ENCODE results near the gene COPS7B. TPM values are rescaled to one million over a fixed set of nuclear protein-coding genes. Genes with fewer than 3 reads are reported as not detected.

Gene COPS7B
- total and polyA plus RNA-seq, 2 experiments from 2014 or later: 15.9 to 30.8 TPM

GRCh38 chr2:231853105-231853504, 66.9 kb downstream of the COPS7B start:
- H2AFZ ChIP-seq: no peak overlapping the region
- no peak overlapping the region for H3K4me2 ChIP-seq
- TF ChIP-seq EZH2 (IDR thresholded peaks at IDR 0.05; ENCODE audit: borderline replicate concordance) (no peak), EZH2phosphoT487 (IDR thresholded peaks at IDR 0.05; ENCODE audit: low read depth, severe bottlenecking, unreplicated experiment) (no peak), CTCF (IDR thresholded peaks at IDR 0.05; ENCODE audit: poor library complexity) (no peak)
- H3K27me3 ChIP-seq: no peaks in the 10 kb centered on the region
- H3K27ac ChIP-seq: no peak overlapping the region
- H4K20me1 ChIP-seq (ENCODE audit: insufficient read depth, poor library complexity, severe bottlenecking): no peaks in the 10 kb centered on the region
- H3K4me3 ChIP-seq: no peak overlapping the region
- WGBS (ENCODE audit: low lambda C conversion rate, missing lambda C conversion rate): 90% methylated on average over 10 of the region's 10 CpGs
- DNase-seq (ENCODE audit: low spot score): no peak
- H3K79me2 ChIP-seq: no peaks in the 10 kb centered on the region
- H3K4me1 ChIP-seq (ENCODE audit: insufficient read depth): no peaks in the 10 kb centered on the region
- H3K36me3 ChIP-seq (replicated peaks; ENCODE audit: insufficient read depth, low read depth): no peaks in the 10 kb centered on the region
- no peaks in the 10 kb centered on the region for H3K9me3 ChIP-seq (ENCODE audit: low read depth)
- H3K9me2 ChIP-seq (replicated peaks; ENCODE audit: insufficient read depth): no peaks in the 10 kb centered on the region

- Histone ChIP-seq H3K4me3 (no peak overlapping the region), H3K4me2 (no peak overlapping the region), H3K27ac (no peak overlapping the region), H3K4me1 (ENCODE audit: insufficient read depth) (no peaks in the 10 kb centered on the region), H3K9me3 (ENCODE audit: low read depth) (no peaks in the 10 kb centered on the region), H2AFZ (no peak overlapping the region), H3K9me2 (replicated peaks; ENCODE audit: insufficient read depth) (no peaks in the 10 kb centered on the region), H3K79me2 (no peaks in the 10 kb centered on the region), H3K27me3 (no peaks in the 10 kb centered on the region), H4K20me1 (ENCODE audit: insufficient read depth, poor library complexity, severe bottlenecking) (no peaks in the 10 kb centered on the region), H3K36me3 (replicated peaks; ENCODE audit: insufficient read depth, low read depth) (no peaks in the 10 kb centered on the region)
- TF ChIP-seq EZH2 (IDR thresholded peaks at IDR 0.05; ENCODE audit: borderline replicate concordance): no peak
- no peak for TF ChIP-seq CTCF (IDR thresholded peaks at IDR 0.05; ENCODE audit: poor library complexity)
- TF ChIP-seq EZH2phosphoT487 (IDR thresholded peaks at IDR 0.05; ENCODE audit: low read depth, severe bottlenecking, unreplicated experiment): no peak
- WGBS (ENCODE audit: low lambda C conversion rate, missing lambda C conversion rate): 88% methylated on average over 9 of the region's 9 CpGs
- no peak for DNase-seq (ENCODE audit: low spot score)
Observed at GRCh38 chr2:231854616-231855125, 68.4 kb downstream of the COPS7B start.

- TF ChIP-seq EZH2phosphoT487 (IDR thresholded peaks at IDR 0.05; ENCODE audit: low read depth, severe bottlenecking, unreplicated experiment) (no peak), CTCF (IDR thresholded peaks at IDR 0.05; ENCODE audit: poor library complexity) (no peak), EZH2 (IDR thresholded peaks at IDR 0.05; ENCODE audit: borderline replicate concordance) (no peak)
- no peaks in the 10 kb centered on the region for H3K9me3 ChIP-seq (ENCODE audit: low read depth)
- H3K4me3 ChIP-seq: no peak overlapping the region
- H4K20me1 ChIP-seq (ENCODE audit: insufficient read depth, poor library complexity, severe bottlenecking): no peaks in the 10 kb centered on the region
- H3K27me3 ChIP-seq: no peaks in the 10 kb centered on the region
- no peak for DNase-seq (ENCODE audit: low spot score)
- H3K4me1 ChIP-seq (ENCODE audit: insufficient read depth): no peaks in the 10 kb centered on the region
- H3K4me2 ChIP-seq: no peak overlapping the region
- no peak overlapping the region for H3K27ac ChIP-seq
- no peaks in the 10 kb centered on the region for H3K79me2 ChIP-seq
- H3K36me3 ChIP-seq (replicated peaks; ENCODE audit: insufficient read depth, low read depth): no peaks in the 10 kb centered on the region
- 88% methylated on average over 6 of the region's 6 CpGs for WGBS (ENCODE audit: low lambda C conversion rate, missing lambda C conversion rate)
- H3K9me2 ChIP-seq (replicated peaks; ENCODE audit: insufficient read depth): no peaks in the 10 kb centered on the region
- no peak overlapping the region for H2AFZ ChIP-seq
Observed at GRCh38 chr2:231856959-231857358, 70.7 kb downstream of the COPS7B start.

Small RNA genes within 50 kb of the gene (small RNA-seq; reads per million reads assigned to genes)
- not detected for gene AC073476.4

Other genes starting within 250 kb of the COPS7B start
- gene TEX44, start 193.6 kb upstream of the COPS7B start, total RNA-seq: not detected in 2 replicates
- not detected in 2 replicates for gene TEX44, start 193.6 kb upstream of the COPS7B start, polyA plus RNA-seq
- 615 and 727 TPM in 2 replicates for gene PTMA, start 77.9 kb upstream of the COPS7B start, total RNA-seq
- 597 and 705 TPM in 2 replicates for gene PTMA, start 77.9 kb upstream of the COPS7B start, polyA plus RNA-seq
- 19.3 and 22.7 TPM in 2 replicates for gene PDE6D, start 5.2 kb upstream of the COPS7B start, total RNA-seq
- 23.3 and 26.3 TPM in 2 replicates for gene PDE6D, start 5.2 kb upstream of the COPS7B start, polyA plus RNA-seq
- gene NPPC, start 140.0 kb downstream of the COPS7B start, total RNA-seq: not detected in 2 replicates
- 1.8 TPM in 1 of 2 replicates, not detected in the other for gene NPPC, start 140.0 kb downstream of the COPS7B start, polyA plus RNA-seq
- 18.2 and 19.5 TPM in 2 replicates for gene DIS3L2, start 175.3 kb downstream of the COPS7B start, total RNA-seq
- 20.0 and 28.3 TPM in 2 replicates for gene DIS3L2, start 175.3 kb downstream of the COPS7B start, polyA plus RNA-seq

Measured in hepatocyte (in vitro differentiated cells).